GM21360 (cell line): ENCODE data around the gene EMX1.
"Not testable (repeated sequence)": the region's sequence is repeated elsewhere in the genome, so short reads cannot be mapped to it uniquely, and the experiment has no call there.

Experiments
- ATAC-seq: cut with Tn5 transposase; IDR thresholded peaks from one replicate; pipeline ENCODE4 v1.9.1; 2021; ENCODE audit warnings: mild to moderate bottlenecking, moderate library complexity; ENCODE audit not compliant: unreplicated experiment

The EMX1 gene

GRCh38 chr2:72900191-72900825 lies 17.0 kb upstream of the EMX1 start:
- ATAC-seq: no peak

- ATAC-seq: no peak
Observed at GRCh38 chr2:72901426-72901825, 15.9 kb upstream of the EMX1 start.

GRCh38 chr2:72907369-72907768 lies 9.9 kb upstream of the EMX1 start:
- ATAC-seq: not testable (repeated sequence)

GRCh38 chr2:72908741-72909140 lies 8.6 kb upstream of the EMX1 start:
- ATAC-seq: no peak

- no peak for ATAC-seq
Observed at GRCh38 chr2:72911256-72911655, 6.1 kb upstream of the EMX1 start.

- ATAC-seq: no peak
Observed at GRCh38 chr2:72913486-72914205, 3.7 kb upstream of the EMX1 start.

- no peak for ATAC-seq
Observed at GRCh38 chr2:72914206-72914559, 3.1 kb upstream of the EMX1 start.

- ATAC-seq: no peak
Observed at GRCh38 chr2:72914589-72915319, 2.6 kb upstream of the EMX1 start.

GRCh38 chr2:72915320-72915906 lies 1.9 kb upstream of the EMX1 start:
- ATAC-seq: no peak

GRCh38 chr2:72915907-72916742 lies 1.2 kb upstream of the EMX1 start:
- ATAC-seq: peak; percentile 57

GRCh38 chr2:72916743-72917137 lies 579 bp upstream of the EMX1 start:
- ATAC-seq: no peak

GRCh38 chr2:72917877-72918553 lies 696 bp downstream of the EMX1 start:
- ATAC-seq: no peak

- ATAC-seq: no peak
Observed at GRCh38 chr2:72919414-72920317, 2.3 kb downstream of the EMX1 start.

- ATAC-seq: no peak
Observed at GRCh38 chr2:72920318-72921087, 3.2 kb downstream of the EMX1 start.

GRCh38 chr2:72921088-72921851 lies 4.0 kb downstream of the EMX1 start:
- ATAC-seq: no peak

GRCh38 chr2:72921853-72922252 lies 4.5 kb downstream of the EMX1 start:
- ATAC-seq: no peak

- no peak for ATAC-seq
Observed at GRCh38 chr2:72923833-72924352, 6.6 kb downstream of the EMX1 start.
